Measurements from ENCODE around the gene PHLPP1. TPM values are rescaled to one million over a fixed set of nuclear protein-coding genes. Genes with fewer than 3 reads are reported as not detected.

The PHLPP1 gene
- total and polyA plus RNA-seq, 9 of the 15 experiments (the other 6 are each of a cell fraction or from before 2014, with no cell fraction given), result 0.56 to 9.0 (median 4.5) TPM

DNA sequence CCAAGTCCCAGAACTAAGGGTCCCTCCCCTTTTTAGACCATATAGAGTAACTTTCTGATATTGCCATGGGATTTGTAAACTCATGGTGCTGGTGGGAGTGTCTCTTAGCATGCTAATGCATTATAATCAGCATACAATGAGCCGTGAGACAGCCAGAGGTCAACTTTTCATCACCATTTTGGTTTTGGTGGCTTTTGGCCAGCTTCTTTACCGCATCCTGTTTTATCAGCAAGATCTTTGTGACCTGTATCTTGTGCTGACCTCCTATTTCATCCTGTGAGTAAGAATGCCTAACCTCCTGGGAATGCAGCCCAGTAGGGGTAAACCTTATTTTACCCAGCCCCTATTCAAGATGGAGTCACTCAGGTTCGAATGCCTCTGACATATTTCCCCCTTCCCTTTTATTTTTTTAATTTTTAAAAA is 148.2 kb downstream of the PHLPP1 start (continued):
- TF ChIP-seq, protein P1, sequence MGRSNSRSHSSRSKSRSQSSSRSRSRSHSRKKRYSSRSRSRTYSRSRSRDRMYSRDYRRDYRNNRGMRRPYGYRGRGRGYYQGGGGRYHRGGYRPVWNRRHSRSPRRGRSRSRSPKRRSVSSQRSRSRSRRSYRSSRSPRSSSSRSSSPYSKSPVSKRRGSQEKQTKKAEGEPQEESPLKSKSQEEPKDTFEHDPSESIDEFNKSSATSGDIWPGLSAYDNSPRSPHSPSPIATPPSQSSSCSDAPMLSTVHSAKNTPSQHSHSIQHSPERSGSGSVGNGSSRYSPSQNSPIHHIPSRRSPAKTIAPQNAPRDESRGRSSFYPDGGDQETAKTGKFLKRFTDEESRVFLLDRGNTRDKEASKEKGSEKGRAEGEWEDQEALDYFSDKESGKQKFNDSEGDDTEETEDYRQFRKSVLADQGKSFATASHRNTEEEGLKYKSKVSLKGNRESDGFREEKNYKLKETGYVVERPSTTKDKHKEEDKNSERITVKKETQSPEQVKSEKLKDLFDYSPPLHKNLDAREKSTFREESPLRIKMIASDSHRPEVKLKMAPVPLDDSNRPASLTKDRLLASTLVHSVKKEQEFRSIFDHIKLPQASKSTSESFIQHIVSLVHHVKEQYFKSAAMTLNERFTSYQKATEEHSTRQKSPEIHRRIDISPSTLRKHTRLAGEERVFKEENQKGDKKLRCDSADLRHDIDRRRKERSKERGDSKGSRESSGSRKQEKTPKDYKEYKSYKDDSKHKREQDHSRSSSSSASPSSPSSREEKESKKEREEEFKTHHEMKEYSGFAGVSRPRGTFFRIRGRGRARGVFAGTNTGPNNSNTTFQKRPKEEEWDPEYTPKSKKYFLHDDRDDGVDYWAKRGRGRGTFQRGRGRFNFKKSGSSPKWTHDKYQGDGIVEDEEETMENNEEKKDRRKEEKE (IDR thresholded peaks at IDR 0.05; ENCODE audit: borderline replicate concordance in 1 of 2, control insufficient read depth in 1 of 2, low read depth in 2 of 2, low read length in 1 of 2), result no peak
- TF ChIP-seq ZKSCAN3 (CRISPR knock-in tag; IDR thresholded peaks at IDR 0.05), result no peak
- 0 out of 2 replicates have a peak, but pooled peaks have one; percentile 58 for TF ChIP-seq PTRF (tag; IDR thresholded peaks at IDR 0.05)
- TF ChIP-seq, protein P2, sequence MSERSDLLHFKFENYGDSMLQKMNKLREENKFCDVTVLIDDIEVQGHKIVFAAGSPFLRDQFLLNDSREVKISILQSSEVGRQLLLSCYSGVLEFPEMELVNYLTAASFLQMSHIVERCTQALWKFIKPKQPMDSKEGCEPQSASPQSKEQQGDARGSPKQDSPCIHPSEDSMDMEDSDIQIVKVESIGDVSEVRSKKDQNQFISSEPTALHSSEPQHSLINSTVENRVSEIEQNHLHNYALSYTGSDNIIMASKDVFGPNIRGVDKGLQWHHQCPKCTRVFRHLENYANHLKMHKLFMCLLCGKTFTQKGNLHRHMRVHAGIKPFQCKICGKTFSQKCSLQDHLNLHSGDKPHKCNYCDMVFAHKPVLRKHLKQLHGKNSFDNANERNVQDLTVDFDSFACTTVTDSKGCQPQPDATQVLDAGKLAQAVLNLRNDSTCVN (CRISPR knock-in tag; IDR thresholded peaks at IDR 0.05), result no peak
- TF ChIP-seq, protein P3, sequence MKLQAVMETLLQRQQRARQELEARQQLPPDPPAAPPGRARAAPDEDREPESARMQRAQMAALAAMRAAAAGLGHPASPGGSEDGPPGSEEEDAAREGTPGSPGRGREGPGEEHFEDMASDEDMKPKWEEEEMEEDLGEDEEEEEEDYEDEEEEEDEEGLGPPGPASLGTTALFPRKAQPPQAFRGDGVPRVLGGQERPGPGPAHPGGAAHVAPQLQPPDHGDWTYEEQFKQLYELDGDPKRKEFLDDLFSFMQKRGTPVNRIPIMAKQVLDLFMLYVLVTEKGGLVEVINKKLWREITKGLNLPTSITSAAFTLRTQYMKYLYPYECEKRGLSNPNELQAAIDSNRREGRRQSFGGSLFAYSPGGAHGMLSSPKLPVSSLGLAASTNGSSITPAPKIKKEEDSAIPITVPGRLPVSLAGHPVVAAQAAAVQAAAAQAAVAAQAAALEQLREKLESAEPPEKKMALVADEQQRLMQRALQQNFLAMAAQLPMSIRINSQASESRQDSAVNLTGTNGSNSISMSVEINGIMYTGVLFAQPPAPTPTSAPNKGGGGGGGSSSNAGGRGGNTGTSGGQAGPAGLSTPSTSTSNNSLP (IDR thresholded peaks at IDR 0.05; ENCODE audit: borderline replicate concordance, low read depth, low read length), result no peak
- TF ChIP-seq FOXA3 (CRISPR knock-in tag; conservative IDR thresholded peaks at IDR 0.05 in 1 of 2, IDR thresholded peaks at IDR 0.05 in 1 of 2), result no peak
- no peak for TF ChIP-seq TFAM (CRISPR knock-in tag; conservative IDR thresholded peaks at IDR 0.05)
- no peak for TF ChIP-seq MTA1 (IDR thresholded peaks at IDR 0.05; ENCODE audit: borderline replicate concordance)
- no peak for TF ChIP-seq MAZ (CRISPR knock-in tag; conservative IDR thresholded peaks at IDR 0.05 in 1 of 2, IDR thresholded peaks at IDR 0.05 in 1 of 2)
- TF ChIP-seq DDX20 (tag; IDR thresholded peaks at IDR 0.05; ENCODE audit: low read depth), result peak; percentile 74
- 0 out of 2 replicates have a peak, but pooled peaks have one; percentile 57 for TF ChIP-seq PTTG1 (tag; IDR thresholded peaks at IDR 0.05; ENCODE audit: low read depth)
- no peak for TF ChIP-seq ZSCAN29 (IDR thresholded peaks at IDR 0.05)
- no peak for TF ChIP-seq SREBF2 (CRISPR knock-in tag; IDR thresholded peaks at IDR 0.05)
